ENCODE data around the gene GCAT. TPM values are rescaled to one million over a fixed set of nuclear protein-coding genes. Genes with fewer than 3 reads are reported as not detected.

The GCAT gene
- total and polyA plus RNA-seq, 2 of the 13 experiments (the other 11 are each of a cell fraction or from before 2014, with no cell fraction given) = 28.0 to 50.3 TPM

GRCh38 chr22:37763012-37763411 lies 44.7 kb upstream of the GCAT start:
- Histone ChIP-seq H4K20me1 (ENCODE audit: insufficient read depth, low read length) (no peaks in the 10 kb centered on the region), H3K4me3 (replicated peaks in 1 of 3; ENCODE audit: insufficient read depth in 1 of 3, low read depth in 2 of 3, low read length in 3 of 3) (no peak overlapping the region), H3K36me3 (replicated peaks in 1 of 2; ENCODE audit: control insufficient read depth in 1 of 2, insufficient read depth in 2 of 2, low read length in 2 of 2) (peaks cover 2 to 24% of the 10 kb centered on the region in 2 experiments; a peak in 3 of 5 replicates), H3K4me2 (ENCODE audit: low read depth, low read length) (no peak overlapping the region), H2AFZ (ENCODE audit: low read length) (no peak overlapping the region), H3K4me1 (ENCODE audit: insufficient read depth, low read length) (peaks cover 56% of the 10 kb centered on the region), H3K9me3 (ENCODE audit: low read length) (no peaks in the 10 kb centered on the region), H3K27ac (ENCODE audit: extremely low read length, insufficient read depth, low read length) (no peak overlapping the region), H3K9ac (ENCODE audit: insufficient read depth, low read depth, low read length) (no peak overlapping the region), H3K79me2 (ENCODE audit: insufficient read depth, low read length) (no peaks in the 10 kb centered on the region), H3K27me3 (ENCODE audit: control insufficient read depth in 1 of 2, insufficient read depth in 2 of 2, low read length in 2 of 2) (no peaks in the 10 kb centered on the region)
- DNase-seq (ENCODE audit: low spot score) (no peak), FAIRE-seq (no peak), ATAC-seq (no peak)
- WGBS (ENCODE audit: low lambda C conversion rate) = 100% methylated on average over 1 of the region's 9 CpGs
- POLR2A ChIA-PET = interaction anchor here (1.0 to 2.1 kb wide), 3 partner anchors 20 to 45 kb away, joined by 3 to 8 read pairs (median 4); partner anchors contain the start of gene GCAT
- CTCF ChIA-PET (ENCODE audit: low intra/inter-chr PET ratio, low total read pairs) = no interaction called here
- intact Hi-C loops (cut with micrococcal nuclease; ENCODE audit: unreplicated experiment) = no loop called here
- TF ChIP-seq E2F2 (CRISPR knock-in tag; IDR thresholded peaks at IDR 0.05; ENCODE audit: borderline replicate concordance) (no peak), HNRNPL (IDR thresholded peaks at IDR 0.05; ENCODE audit: low read depth, low read length) (0 out of 2 replicates have a peak, but pooled peaks have one; percentile 5), ZNF678 (CRISPR knock-in tag; IDR thresholded peaks at IDR 0.05) (no peak), HMGA1 (CRISPR knock-in tag; conservative IDR thresholded peaks at IDR 0.05) (no peak), ZNF552 (CRISPR knock-in tag; IDR thresholded peaks at IDR 0.05; ENCODE audit: borderline replicate concordance) (no peak)
- BruUV-seq (replicated peaks) = no TSS peak
- in situ Hi-C loops (cut with HindIII; ENCODE audit: extremely low pct_ligation_motif_present, low pct_unique_long_range_greater_than_20kb) = no loop called here

GRCh38 chr22:37763652-37764051 lies 44.1 kb upstream of the GCAT start:
- WGBS (ENCODE audit: low lambda C conversion rate) = 95% methylated on average over 13 of the region's 16 CpGs
- no peak for ATAC-seq
- Histone ChIP-seq H4K20me1 (ENCODE audit: insufficient read depth, low read length) (no peaks in the 10 kb centered on the region), H3K4me2 (ENCODE audit: low read depth, low read length) (no peak overlapping the region), H3K4me3 (replicated peaks in 1 of 3; ENCODE audit: insufficient read depth in 1 of 3, low read depth in 2 of 3, low read length in 3 of 3) (no peak overlapping the region), H3K79me2 (ENCODE audit: insufficient read depth, low read length) (no peaks in the 10 kb centered on the region), H3K36me3 (replicated peaks in 1 of 2; ENCODE audit: control insufficient read depth in 1 of 2, insufficient read depth in 2 of 2, low read length in 2 of 2) (peaks cover 2 to 22% of the 10 kb centered on the region in 2 experiments; a peak in 3 of 5 replicates), H3K27ac (ENCODE audit: extremely low read length, insufficient read depth, low read length) (no peak overlapping the region), H3K9me3 (ENCODE audit: low read length) (no peaks in the 10 kb centered on the region), H3K4me1 (ENCODE audit: insufficient read depth, low read length) (peaks cover 50% of the 10 kb centered on the region), H2AFZ (ENCODE audit: low read length) (no peak overlapping the region), H3K27me3 (ENCODE audit: control insufficient read depth in 1 of 2, insufficient read depth in 2 of 2, low read length in 2 of 2) (no peaks in the 10 kb centered on the region), H3K9ac (ENCODE audit: insufficient read depth, low read depth, low read length) (no peak overlapping the region)
- in situ Hi-C loops (cut with HindIII; ENCODE audit: extremely low pct_ligation_motif_present, low pct_unique_long_range_greater_than_20kb) (no loop called here), intact Hi-C loops (cut with micrococcal nuclease; ENCODE audit: unreplicated experiment) (no loop called here)
- no peak for FAIRE-seq
- no peak for DNase-seq (ENCODE audit: low spot score)
- ChIA-PET CTCF (ENCODE audit: low intra/inter-chr PET ratio, low total read pairs) (no interaction called here), POLR2A (no interaction called here)
- no TSS peak for BruUV-seq (replicated peaks)
- TF ChIP-seq ZBTB4 (CRISPR knock-in tag; IDR thresholded peaks at IDR 0.05; ENCODE audit: borderline replicate concordance) (no peak), HIC2 (CRISPR knock-in tag; IDR thresholded peaks at IDR 0.05; ENCODE audit: low read depth) (no peak)
